Keratinocyte (primary cell): ENCODE results near the gene CSNK1G2. TPM values are rescaled to one million over a fixed set of nuclear protein-coding genes. Genes with fewer than 3 reads are reported as not detected.

ENCODE experiments used
- DNase-seq: peaks from one replicate; pipeline ENCODE4 v3.0.0-alpha.2; 2011; ENCODE audit warnings: low read depth, missing footprints, low spot score
- FAIRE-seq: peaks from 2 replicates; lab custom pipeline; 2011; peaks lifted over from hg19 to GRCh38; lab: Jason Lieb, UNC
- H2AFZ ChIP-seq: 2 replicates; pipeline ENCODE4 v1.6.0; 2012; ENCODE audit warnings: low read length, control low read depth, inconsistent platforms; ENCODE audit not compliant: control insufficient read depth
- H3K27ac ChIP-seq: 2 replicates; pipeline ENCODE4 v1.5.1; 2011; ENCODE audit warnings: low read length; ENCODE audit not compliant: control insufficient read depth, insufficient read depth
- H3K27me3 ChIP-seq: 3 replicates; pipeline ENCODE4 v1.6.0; 2011; ENCODE audit warnings: low read length; ENCODE audit not compliant: control insufficient read depth, insufficient read depth; ENCODE audit errors: extremely low read depth
- H3K36me3 ChIP-seq, 2 experiments: 2 replicates in 1 of 2; 3 replicates in 1 of 2; pipeline ENCODE4 v1.5.1; 2011; ENCODE audit warnings: low read length in 2 of 2, mild to moderate bottlenecking in 1 of 2; ENCODE audit not compliant: control insufficient read depth in 2 of 2, insufficient read depth in 2 of 2; ENCODE audit errors: extremely low read depth in 1 of 2
- H3K4me1 ChIP-seq: 3 replicates; pipeline ENCODE4 v1.5.1; 2011; ENCODE audit warnings: low read length; ENCODE audit not compliant: control insufficient read depth, insufficient read depth; ENCODE audit errors: extremely low read depth
- H3K4me2 ChIP-seq: 3 replicates; pipeline ENCODE4 v1.6.0; 2011; ENCODE audit warnings: low read depth, low read length; ENCODE audit not compliant: control insufficient read depth, insufficient read depth; ENCODE audit errors: extremely low read depth
- H3K4me3 ChIP-seq, 3 experiments: fragments of 200-600 bp in 1 of 3; sonication (generic) in 1 of 3; 2 replicates in 2 of 3; 3 replicates in 1 of 3; pipeline ENCODE4 v1.5.1; 2011 to 2016; ENCODE audit warnings: low read length in 3 of 3, mild to moderate bottlenecking in 3 of 3, control low read depth in 2 of 3, inconsistent platforms in 1 of 3, low read depth in 1 of 3, mixed read lengths in 1 of 3, mixed run types in 1 of 3, moderate library complexity in 1 of 3; ENCODE audit not compliant: control insufficient read depth in 2 of 3, insufficient read depth in 2 of 3; ENCODE audit errors: extremely low read depth in 1 of 3
- H3K79me2 ChIP-seq: 2 replicates; pipeline ENCODE4 v1.6.0; 2012; ENCODE audit warnings: low read length; ENCODE audit not compliant: control insufficient read depth, insufficient read depth
- H3K9ac ChIP-seq: 3 replicates; pipeline ENCODE4 v1.6.0; 2011; ENCODE audit warnings: low read length; ENCODE audit not compliant: control insufficient read depth, insufficient read depth; ENCODE audit errors: extremely low read depth
- H3K9me1 ChIP-seq: 3 replicates; pipeline ENCODE4 v1.6.0; 2011; ENCODE audit warnings: low read length; ENCODE audit not compliant: control insufficient read depth, insufficient read depth; ENCODE audit errors: extremely low read depth
- H3K9me3 ChIP-seq: 2 replicates; pipeline ENCODE4 v1.5.1; 2012; ENCODE audit warnings: low read depth, low read length; ENCODE audit not compliant: control insufficient read depth
- H4K20me1 ChIP-seq: 3 replicates; pipeline ENCODE4 v1.6.0; 2011; ENCODE audit warnings: low read length; ENCODE audit not compliant: control insufficient read depth, insufficient read depth; ENCODE audit errors: extremely low read depth
- EZH2 ChIP-seq: IDR thresholded peaks from one replicate; pipeline ENCODE4 v1.6.1; 2012; ENCODE audit warnings: inconsistent platforms, mild to moderate bottlenecking, low read length, moderate library complexity
- dilution Hi-C: fragments of 300-500 bp; cut with MboI; formaldehyde crosslinking; loops from one replicate; pipeline ENCODE4 v1.7.0; 2020; ENCODE audit warnings: low sequenced_read_pairs; ENCODE audit not compliant: extremely low pct_ligation_motif_present
- polyA plus RNA-seq, 5 experiments: library from polyadenylated mRNA; depleted of rRNA in 3 of 5; stranded (reverse) in 3 of 5; stranded (forward) in 1 of 5; unstranded in 1 of 5; fragments of >200 nt; gene quantifications; 1 replicate in 1 of 5; 2 replicates in 3 of 5; 3 replicates in 1 of 5; pipeline versions ENCODE4 v1.2.1 to v1.2.3, GENCODE V29; 2011 to 2012; ENCODE audit warnings: missing spikeins in 2 of 5, low read depth in 1 of 5, low replicate concordance in 1 of 5
- TF ChIP-seq, protein P1 (sequence below), 3 experiments: IDR thresholded peaks in 1 of 3; conservative IDR thresholded peaks in 1 of 3; optimal IDR thresholded peaks in 1 of 3; 2 replicates in 2 of 3; 3 replicates in 1 of 3; pipeline versions ENCODE3 to v1.5.1; 2011; ENCODE audit warnings: low read length in 3 of 3, mild to moderate bottlenecking in 3 of 3, moderate library complexity in 2 of 3, control low read depth in 1 of 3, inconsistent platforms in 1 of 3; ENCODE audit not compliant: insufficient read depth in 2 of 3; ENCODE audit errors: extremely low read depth in 1 of 3

Gene CSNK1G2
- polyA plus RNA-seq, 1 donor (not counting 4 experiments of a cell fraction or from before 2014, with no cell fraction given) = 34.9 TPM

DNA sequence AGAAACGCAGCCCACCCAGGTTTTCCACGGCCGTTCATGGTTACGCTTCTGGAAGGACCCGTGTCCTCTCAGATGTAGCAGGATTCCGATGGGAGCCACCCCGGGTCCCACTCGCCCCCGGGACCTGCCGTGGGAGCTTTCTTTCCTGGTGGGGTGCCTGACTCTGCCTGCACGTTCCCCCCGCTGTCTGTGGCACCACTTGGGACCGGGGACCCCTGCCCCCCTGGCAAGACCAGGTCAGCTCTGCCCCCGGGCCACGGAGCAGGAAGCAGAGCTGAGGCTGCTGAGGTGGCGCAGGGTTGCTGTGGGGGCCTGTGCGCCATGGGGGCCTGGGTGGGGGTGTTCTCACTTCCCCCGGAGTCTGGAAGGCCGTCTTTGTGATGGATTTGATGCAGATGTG is 12.1 kb downstream of the CSNK1G2 start:
- Histone ChIP-seq H3K27me3 (no peaks in the 10 kb centered on the region), H3K9me3 (no peaks in the 10 kb centered on the region), H3K9me1 (peaks cover 3% of the 10 kb centered on the region), H3K9ac (no peak overlapping the region), H3K4me3 (no peak overlapping the region), H3K36me3 (peaks cover 18 to 19% of the 10 kb centered on the region in 2 experiments), H4K20me1 (peaks cover 42% of the 10 kb centered on the region), H3K4me1 (no peaks in the 10 kb centered on the region), H2AFZ (no peak overlapping the region), H3K27ac (no peak overlapping the region), H3K79me2 (peaks cover 93% of the 10 kb centered on the region), H3K4me2 (no peak overlapping the region)
- FAIRE-seq (no peak), DNase-seq (no peak)
- TF ChIP-seq, protein P1, sequence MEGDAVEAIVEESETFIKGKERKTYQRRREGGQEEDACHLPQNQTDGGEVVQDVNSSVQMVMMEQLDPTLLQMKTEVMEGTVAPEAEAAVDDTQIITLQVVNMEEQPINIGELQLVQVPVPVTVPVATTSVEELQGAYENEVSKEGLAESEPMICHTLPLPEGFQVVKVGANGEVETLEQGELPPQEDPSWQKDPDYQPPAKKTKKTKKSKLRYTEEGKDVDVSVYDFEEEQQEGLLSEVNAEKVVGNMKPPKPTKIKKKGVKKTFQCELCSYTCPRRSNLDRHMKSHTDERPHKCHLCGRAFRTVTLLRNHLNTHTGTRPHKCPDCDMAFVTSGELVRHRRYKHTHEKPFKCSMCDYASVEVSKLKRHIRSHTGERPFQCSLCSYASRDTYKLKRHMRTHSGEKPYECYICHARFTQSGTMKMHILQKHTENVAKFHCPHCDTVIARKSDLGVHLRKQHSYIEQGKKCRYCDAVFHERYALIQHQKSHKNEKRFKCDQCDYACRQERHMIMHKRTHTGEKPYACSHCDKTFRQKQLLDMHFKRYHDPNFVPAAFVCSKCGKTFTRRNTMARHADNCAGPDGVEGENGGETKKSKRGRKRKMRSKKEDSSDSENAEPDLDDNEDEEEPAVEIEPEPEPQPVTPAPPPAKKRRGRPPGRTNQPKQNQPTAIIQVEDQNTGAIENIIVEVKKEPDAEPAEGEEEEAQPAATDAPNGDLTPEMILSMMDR (optimal IDR thresholded peaks at IDR 0.05 in 1 of 3, IDR thresholded peaks at IDR 0.05 in 1 of 3, conservative IDR thresholded peaks at IDR 0.05 in 1 of 3; ENCODE audit: extremely low read depth in 1 of 3, insufficient read depth in 2 of 3, low read length in 3 of 3) = no peak
- TF ChIP-seq EZH2 = no peak
- dilution Hi-C loops = no loop called here

- H3K36me3 ChIP-seq = peaks cover 18% of the 10 kb centered on the region in 2 experiments
- no peak for FAIRE-seq
- no peaks in the 10 kb centered on the region for H3K4me1 ChIP-seq
- no peak overlapping the region for H3K27ac ChIP-seq
- H3K79me2 ChIP-seq = peaks cover 89% of the 10 kb centered on the region
- H2AFZ ChIP-seq = no peak overlapping the region
- H3K4me2 ChIP-seq = no peak overlapping the region
- dilution Hi-C loops = no loop called here
- H4K20me1 ChIP-seq = peaks cover 39% of the 10 kb centered on the region
- H3K4me3 ChIP-seq = no peak overlapping the region
- DNase-seq = no peak
- TF ChIP-seq EZH2 = no peak
- TF ChIP-seq, protein P1 (optimal IDR thresholded peaks at IDR 0.05 in 1 of 3, IDR thresholded peaks at IDR 0.05 in 1 of 3, conservative IDR thresholded peaks at IDR 0.05 in 1 of 3; ENCODE audit: extremely low read depth in 1 of 3, insufficient read depth in 2 of 3, low read length in 3 of 3) = no peak
- no peak overlapping the region for H3K9ac ChIP-seq
- no peaks in the 10 kb centered on the region for H3K9me3 ChIP-seq
- H3K27me3 ChIP-seq = no peaks in the 10 kb centered on the region
- H3K9me1 ChIP-seq = peaks cover 2% of the 10 kb centered on the region
Observed at GRCh38 chr19:1953441-1954094, 12.6 kb downstream of the CSNK1G2 start.
